Measurements from ENCODE around the gene MOB3A.

DNA sequence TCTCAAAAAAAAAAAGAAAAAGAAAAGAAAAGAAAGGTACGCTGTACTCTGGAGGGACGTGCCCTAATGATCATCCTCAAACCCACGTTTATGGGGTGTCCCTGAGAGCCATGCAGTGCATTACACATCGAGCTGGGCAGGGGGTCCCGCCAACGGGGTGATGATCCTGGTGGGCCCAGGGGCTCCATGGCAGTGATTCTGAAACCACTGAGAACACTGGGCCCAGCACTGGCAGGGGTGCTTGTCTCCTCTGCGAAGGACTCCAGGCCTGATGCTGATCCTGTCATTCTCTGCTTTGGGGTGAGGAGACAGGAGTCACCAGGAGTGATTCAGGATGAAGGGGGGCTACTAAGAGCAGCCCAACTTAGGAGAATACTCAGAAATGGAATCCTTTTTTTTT lies 18.7 kb downstream of the MOB3A start:
- TF ChIP-seq, protein P1, sequence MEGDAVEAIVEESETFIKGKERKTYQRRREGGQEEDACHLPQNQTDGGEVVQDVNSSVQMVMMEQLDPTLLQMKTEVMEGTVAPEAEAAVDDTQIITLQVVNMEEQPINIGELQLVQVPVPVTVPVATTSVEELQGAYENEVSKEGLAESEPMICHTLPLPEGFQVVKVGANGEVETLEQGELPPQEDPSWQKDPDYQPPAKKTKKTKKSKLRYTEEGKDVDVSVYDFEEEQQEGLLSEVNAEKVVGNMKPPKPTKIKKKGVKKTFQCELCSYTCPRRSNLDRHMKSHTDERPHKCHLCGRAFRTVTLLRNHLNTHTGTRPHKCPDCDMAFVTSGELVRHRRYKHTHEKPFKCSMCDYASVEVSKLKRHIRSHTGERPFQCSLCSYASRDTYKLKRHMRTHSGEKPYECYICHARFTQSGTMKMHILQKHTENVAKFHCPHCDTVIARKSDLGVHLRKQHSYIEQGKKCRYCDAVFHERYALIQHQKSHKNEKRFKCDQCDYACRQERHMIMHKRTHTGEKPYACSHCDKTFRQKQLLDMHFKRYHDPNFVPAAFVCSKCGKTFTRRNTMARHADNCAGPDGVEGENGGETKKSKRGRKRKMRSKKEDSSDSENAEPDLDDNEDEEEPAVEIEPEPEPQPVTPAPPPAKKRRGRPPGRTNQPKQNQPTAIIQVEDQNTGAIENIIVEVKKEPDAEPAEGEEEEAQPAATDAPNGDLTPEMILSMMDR (IDR thresholded peaks at IDR 0.05): no peak
- no peak for TF ChIP-seq EZH2 (IDR thresholded peaks at IDR 0.05)

Data from neural progenitor cell (in vitro differentiated cells).